ENCODE results near the gene SUSD1. TPM values are rescaled to one million over a fixed set of nuclear protein-coding genes. Genes with fewer than 3 reads are reported as not detected.
"Not testable (repeated sequence)": the region's sequence is repeated elsewhere in the genome, so short reads cannot be mapped to it uniquely, and the experiment has no call there.

The SUSD1 gene
- total RNA-seq = 10 to 100 TPM; 22.9 to 27.4 TPM
- long read RNA-seq, transcript SUSD1-204 (17 exons, 3,124 nt) = major isoform, 9 of 20 reads
- long read RNA-seq, partial matches to known transcripts = 4 of 20 reads
- long read RNA-seq, other reads (novel, unspliced or antisense) = 7 of 20 reads

DNA sequence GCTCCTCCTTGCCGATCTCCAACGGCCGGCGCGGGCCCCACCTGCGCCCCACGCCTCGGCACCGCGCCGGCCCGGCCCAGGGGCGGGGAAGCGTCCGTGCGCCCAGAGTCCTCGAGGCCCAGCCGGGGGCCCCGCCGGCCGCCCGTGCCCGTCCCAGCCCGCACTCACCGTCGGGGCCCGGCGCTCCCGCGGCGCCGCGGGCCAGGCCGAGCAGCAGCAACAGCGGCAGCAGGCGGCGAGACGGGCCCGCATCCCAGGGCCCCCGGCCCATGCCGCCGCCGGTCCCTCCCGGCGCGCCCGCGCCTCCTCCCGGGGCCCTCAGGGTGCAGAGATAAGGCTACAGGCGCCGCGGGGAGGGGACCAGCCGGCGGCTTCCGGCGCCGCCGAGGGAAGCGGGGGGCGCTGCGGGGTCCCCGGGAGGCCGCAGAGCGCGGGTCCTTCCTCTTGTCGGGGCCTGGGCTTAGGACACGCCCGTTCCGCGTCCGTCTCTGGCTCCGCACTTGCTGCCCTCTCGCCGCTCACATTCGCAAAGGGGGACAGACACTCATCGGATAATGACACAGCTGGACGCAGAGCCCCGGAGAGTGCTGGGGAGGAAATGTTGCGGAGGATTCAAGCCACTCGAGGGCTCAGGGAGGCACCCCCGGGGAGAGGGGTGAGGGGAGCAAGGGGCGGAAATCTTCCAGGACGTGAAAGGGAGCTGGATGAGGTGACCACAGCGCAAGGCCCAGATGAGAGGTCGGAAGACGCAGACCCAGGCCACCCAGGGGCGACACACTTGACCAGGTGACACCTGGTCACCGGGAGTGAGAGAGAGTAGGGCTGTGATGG, at the start of gene SUSD1:
SUSD1 (minus strand) TSS at position 333 of the 831 bp plus-strand sequence; CDS start at position 271, 62 bp downstream.
- intact Hi-C loops (cut with DNase I, micrococcal nuclease) = no loop called here
- DNase-seq = peak in 1 of 2 donors; percentile 65
- peak; percentile 45 for ATAC-seq

DNA sequence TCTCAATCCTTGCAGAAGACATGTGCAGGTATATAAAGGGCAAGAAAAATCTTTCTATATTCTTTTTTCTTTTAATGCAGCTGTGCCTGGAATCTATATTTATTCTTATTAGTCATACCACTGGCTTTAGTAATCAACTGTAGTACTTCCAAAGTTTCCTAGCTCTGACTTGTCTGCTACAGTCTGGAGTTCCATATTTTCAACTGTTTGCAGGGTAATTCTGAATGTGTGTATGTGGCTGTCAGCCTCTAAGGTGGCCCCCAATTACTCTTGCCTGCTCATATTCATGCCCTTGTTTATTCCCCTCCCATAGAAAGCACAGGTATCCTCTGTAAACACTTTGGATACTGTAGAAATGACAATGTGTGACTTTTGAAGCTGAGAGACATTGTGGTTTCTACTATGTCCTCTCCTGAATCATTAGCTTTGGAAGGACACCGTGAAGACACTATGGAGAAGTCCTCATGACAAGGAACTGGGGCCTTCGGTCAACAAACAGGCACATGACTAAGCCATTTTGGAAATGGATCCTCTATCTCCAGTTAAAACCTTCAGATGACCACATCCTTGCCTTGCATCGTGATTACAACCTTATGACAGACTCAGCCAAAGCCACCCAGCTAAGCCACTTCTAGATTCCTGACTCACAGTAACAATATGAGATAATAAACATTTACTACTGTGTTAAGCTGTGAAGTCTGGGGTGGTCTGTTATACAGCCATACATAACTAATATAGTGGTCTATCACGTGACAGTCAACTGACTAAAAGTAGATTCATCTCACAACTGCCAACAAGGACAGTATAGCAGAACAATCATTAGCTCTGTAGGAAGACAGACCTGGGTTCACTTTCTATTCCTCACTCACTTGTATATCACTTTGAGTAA, 49.5 kb upstream of the SUSD1 start:
- intact Hi-C loops (cut with DNase I, micrococcal nuclease) = no loop called here
- no peak for ATAC-seq

DNA sequence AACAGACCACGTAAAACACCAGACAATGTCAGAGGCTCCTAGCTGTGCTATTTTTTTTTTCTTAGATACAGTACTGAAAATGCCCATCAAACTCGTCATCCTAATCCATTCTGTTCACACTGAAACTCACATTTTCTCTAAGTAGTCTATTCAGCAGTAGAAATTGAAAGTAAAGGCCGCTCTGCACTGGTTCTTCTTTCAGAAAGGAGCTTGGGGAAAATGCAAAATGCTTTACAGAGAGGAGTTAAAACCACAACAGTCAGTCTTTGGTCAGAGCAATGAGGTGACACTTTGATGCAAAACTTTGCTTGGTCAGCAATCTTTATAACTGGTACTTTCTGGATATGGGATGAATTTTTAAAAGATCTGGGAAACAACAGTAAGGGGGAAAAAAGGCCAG, 43.8 kb upstream of the SUSD1 start:
- no peak for ATAC-seq
- DNase-seq = no peak
- intact Hi-C loops (cut with DNase I, micrococcal nuclease) = no loop called here

More for the DNA sequence above, 49.5 kb upstream of the SUSD1 start:
- no peak for DNase-seq

DNA sequence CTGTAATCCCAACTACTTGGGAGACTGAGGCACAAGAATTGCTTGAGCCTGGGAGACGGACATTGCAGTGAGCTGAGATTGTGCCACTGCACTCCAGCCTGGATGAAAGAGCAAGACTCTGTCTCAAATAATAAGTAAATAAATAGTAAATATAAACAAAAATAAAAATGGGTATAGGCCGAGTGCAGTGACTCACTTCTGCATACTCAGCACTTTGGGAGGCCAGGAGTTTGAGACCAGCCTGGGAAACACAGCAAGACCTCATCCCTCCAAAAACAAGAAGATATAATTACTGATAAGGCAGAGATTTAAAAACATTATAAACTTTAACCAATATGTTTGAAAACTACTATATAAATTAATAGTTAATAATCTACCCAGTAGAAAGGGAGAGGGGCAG, 37.8 kb upstream of the SUSD1 start:
- DNase-seq = no peak
- ATAC-seq = no peak
- intact Hi-C loops (cut with DNase I, micrococcal nuclease) = no loop called here

DNA sequence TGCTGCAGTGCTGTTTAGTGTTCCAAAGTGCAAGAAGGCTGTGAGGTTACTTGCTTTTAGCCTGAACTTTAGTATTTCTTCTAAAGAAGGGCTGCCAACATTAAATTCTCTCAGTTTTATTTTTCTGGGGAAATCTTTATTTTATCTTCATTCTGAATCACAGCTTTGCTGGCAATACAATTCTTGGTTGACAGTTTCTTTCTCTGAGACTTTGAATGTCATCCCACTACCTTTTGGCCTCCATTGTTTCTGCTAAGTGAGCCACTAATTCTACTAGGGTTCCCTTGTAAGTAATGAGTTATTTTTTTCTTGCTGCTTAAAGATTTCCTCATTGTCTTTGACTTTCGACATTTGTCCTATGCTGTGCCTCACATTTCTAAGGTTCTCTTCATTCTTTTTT, 32.4 kb upstream of the SUSD1 start:
- DNase-seq (no peak), ATAC-seq (no peak)
- intact Hi-C loops (cut with DNase I, micrococcal nuclease) = no loop called here

DNA sequence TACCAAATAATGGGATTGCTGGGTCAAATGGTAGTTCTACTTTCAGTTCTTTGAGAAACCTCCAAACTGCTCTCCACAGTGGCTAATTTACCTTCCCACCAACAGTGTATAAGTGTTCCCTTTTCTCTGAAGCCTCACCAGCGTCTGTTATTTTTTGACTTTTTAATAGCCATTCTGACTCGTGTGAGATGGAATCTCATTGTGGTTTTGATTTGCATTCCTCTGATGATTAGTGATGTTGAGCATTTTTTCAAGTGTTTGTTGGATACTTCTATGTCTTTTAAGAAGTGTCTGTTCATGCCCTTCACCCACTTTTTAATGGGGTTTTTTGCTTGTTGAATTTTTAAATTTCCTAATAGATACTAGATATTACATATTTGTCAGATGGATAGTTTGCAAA, 28.4 kb upstream of the SUSD1 start:
- no peak for DNase-seq
- intact Hi-C loops (cut with DNase I, micrococcal nuclease) = no loop called here
- no peak for ATAC-seq

DNA sequence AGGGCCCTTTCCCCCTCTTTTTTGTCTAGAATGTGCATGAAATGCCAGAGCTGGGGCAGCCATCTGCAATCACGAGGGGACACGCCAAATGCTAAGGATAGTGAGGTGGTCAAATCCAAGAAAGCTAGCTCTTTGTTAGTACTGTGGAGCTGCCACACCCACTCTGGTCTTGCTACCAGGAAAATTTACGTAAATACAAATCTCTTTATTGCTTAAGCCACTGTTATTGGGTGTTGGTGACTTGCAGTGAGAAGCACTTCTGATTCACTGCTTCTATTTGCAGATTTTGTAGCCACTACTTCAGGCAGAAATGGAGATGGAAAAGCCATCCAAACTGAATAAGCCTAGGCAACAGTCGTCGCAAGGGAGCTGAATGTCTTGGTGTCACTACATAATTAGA, 25.6 kb upstream of the SUSD1 start:
- intact Hi-C loops (cut with DNase I, micrococcal nuclease) = no loop called here
- ATAC-seq (peak; percentile 61), DNase-seq (peak in 1 of 2 donors; percentile 27)

DNA sequence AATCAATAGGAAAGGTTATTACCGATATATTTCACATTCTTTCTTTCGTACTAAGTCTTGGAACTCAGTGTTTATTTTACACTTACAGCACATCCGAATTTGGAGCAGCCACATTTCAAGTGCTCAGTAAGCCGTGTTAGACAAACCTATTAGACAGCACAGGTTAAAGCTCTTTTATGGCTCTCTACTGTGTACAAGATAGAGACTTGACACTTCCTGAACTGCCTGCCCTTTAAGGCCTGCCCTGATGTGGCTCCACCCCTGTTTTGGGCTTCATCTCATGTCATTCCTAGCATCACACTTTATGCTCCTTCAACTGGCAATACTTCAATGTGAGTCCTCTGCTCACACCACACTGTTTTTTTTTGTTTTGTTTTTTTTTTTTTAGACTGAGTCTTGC, 23.5 kb upstream of the SUSD1 start:
- DNase-seq (peak; percentile 42 to 52), ATAC-seq (peak; percentile 96)
- intact Hi-C loops (cut with DNase I, micrococcal nuclease) = no loop called here

DNA sequence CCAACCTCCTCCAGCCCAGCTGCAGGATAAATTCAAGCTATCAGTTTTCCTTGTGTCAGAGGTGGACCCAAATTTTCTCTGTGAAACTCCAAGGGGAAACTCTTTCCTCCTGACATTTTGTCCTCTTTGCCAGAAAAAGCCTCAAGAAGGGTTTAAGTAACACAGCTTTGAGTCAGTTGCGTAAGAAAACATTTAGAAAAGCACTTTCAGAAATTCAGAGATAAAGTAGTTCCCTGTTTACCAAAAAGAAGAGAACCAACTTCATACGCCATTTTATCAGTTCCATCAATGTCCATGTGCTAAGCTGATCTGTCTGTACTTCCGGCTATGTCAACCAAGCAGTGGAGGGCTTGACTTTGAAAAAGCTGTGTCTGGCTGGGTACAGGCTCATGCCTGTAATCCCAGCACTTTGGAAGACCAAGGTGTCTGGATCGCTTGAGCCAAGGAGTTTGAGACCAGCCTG, 19.9 kb upstream of the SUSD1 start:
- DNase-seq (no peak), ATAC-seq (no peak)
- intact Hi-C loops (cut with DNase I, micrococcal nuclease) = no loop called here

DNA sequence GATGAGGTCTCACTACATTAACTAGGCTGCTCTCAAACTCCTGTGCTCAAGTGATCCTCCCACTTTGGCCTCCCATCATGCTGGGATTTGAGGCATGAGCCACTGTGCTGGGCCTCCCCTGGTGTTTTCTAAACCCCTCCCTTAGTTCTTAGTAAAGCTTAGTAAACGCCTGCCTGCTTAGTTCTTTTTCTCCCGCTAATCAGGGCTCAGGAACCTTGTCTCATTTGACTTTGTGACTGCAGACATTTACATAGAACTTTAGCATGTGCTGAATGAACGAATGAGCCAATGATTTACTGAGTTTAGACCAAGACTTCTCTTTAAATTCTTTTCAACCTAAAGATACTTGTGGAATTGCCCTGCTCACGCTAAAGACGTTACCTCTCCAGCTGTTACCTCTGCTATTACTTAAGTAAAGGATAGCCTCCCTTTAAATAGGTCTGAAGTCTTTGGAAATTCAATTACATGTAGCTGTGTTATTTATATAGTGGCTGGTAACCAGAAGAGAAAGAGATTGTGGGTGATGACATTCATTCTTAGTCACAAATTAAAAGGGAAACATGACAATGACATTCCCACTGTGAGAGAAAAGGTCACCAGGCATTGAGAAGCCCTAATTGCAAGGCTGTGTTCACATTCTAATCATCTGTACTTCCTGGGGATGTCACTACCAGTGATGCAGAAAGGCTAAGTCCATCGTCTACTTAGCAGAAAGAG, 18.6 kb upstream of the SUSD1 start:
- no peak for DNase-seq
- intact Hi-C loops (cut with DNase I, micrococcal nuclease) = no loop called here
- no peak for ATAC-seq

DNA sequence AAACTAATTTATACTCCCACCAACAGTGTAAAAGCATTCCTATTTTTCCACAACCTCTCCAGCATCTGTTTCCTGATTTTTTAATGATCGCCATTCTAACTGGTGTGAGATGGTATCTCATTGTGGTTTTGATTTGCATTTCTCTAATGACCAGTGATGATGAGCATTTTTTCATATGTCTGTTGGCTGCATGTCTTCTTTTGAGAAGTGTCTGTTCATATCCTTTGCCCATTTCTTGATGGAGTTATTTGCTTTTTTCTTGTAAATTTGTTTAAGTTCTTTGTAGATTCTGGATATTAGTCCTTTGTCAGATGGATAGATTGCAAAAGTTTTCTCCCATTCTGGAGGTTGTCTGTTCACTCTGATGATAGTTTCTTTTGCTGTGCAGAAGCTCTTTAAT, 15.2 kb upstream of the SUSD1 start:
- DNase-seq; ATAC-seq; intact Hi-C loops (cut with DNase I, micrococcal nuclease): not testable (repeated sequence)

DNA sequence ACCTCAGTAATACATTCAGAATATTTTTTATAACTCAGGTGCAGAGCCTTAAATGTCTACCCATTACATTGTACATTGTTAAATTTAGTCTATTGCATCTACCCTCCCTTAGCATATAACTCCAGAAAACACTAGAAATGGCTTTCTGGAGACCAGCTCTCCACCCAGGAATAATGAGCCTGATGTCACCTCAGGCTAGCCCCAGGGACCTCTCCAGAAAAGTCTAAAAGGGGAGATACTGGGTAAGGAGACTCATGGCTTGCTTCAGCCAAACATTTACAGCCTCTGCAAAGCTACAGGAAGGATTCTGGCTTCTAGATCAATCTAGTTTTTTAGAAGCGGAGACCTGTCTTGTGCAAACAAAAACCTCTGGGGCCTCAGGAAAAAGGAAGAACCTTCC, 13.8 kb upstream of the SUSD1 start:
- intact Hi-C loops (cut with DNase I, micrococcal nuclease) = no loop called here

DNA sequence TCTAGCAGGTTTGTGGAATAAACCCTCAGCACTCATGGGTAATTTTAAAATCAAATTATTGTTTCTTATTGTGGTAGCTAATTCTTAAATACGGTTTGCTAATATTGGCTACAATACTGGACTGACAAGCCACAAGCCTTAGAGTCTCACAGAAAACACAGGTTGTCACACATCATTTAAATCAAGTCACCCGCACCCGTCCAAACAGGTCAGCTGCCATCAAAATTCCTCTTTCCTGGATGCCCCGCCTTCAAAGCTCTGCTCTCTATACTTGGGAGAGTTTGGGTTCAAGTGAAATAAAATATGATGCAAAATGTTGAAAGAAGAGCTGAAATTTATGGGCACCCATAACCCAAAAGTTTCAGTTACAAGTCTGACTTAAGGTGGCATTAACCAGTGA, 12.3 kb upstream of the SUSD1 start:
- ATAC-seq (no peak), DNase-seq (no peak)
- intact Hi-C loops (cut with DNase I, micrococcal nuclease) = no loop called here

More for the DNA sequence above, 13.8 kb upstream of the SUSD1 start:
- ATAC-seq (peak; percentile 70), DNase-seq (no peak)

DNA sequence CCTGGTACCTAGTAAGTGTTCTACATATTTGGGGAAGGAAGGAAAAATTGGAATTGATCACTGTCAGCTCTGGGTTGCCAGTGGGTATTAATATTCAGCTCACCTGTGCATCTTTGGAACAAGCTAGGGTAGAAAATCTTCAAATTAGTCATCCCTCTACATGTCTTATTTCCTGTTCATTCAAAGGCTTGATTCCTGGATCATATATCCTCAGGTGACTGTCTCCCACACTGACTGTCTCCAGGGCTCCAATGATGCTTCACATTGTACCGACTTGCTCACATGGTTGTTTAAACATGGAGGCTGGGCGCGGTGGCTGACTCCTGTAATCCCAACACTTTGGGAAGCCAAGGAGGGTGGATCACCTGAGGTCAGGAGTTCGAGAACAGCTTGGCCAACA, 11.6 kb upstream of the SUSD1 start:
- intact Hi-C loops (cut with DNase I, micrococcal nuclease) = no loop called here
- DNase-seq (no peak), ATAC-seq (no peak)

DNA sequence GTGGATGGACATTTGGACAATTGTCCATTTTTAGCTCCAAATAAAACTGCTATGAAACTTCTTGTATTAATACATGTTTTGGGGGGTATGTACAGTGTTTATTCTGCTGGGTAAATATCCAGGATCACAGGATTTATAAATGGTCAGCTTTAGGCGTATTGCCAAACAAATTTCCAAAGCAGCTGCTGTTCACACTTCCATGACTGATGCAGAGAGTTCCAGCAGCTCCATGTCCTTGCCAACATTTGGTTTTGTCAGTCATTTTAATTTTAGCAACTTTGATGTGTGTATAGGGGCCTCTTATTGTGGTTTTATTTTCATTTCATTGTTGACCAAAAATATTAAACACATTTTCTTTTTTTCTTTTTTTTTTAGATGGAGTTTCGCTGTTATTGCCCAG, 9.8 kb upstream of the SUSD1 start:
- intact Hi-C loops (cut with DNase I, micrococcal nuclease) = no loop called here
- DNase-seq = no peak
- ATAC-seq = no peak

DNA sequence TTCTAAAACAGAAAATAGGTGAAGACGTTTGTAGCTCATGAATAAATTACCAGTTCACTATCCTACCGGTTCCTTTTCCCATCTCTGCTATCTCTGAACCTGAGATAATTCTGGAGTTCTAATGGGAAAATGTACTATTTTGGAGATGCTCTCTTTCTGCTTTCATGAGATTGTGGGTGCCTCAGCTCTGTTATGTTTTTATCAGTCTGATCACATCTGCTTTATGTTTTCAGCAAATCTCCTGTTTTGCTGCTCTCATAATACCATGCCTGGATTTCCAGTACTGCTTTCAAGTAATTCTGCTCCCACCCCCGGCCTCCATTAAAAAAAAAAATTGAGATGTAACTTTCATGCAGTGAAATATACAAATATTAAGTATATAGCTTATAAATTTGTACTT, 9.1 kb upstream of the SUSD1 start:
- ATAC-seq (no peak), DNase-seq (no peak)
- intact Hi-C loops (cut with DNase I, micrococcal nuclease) = no loop called here

DNA sequence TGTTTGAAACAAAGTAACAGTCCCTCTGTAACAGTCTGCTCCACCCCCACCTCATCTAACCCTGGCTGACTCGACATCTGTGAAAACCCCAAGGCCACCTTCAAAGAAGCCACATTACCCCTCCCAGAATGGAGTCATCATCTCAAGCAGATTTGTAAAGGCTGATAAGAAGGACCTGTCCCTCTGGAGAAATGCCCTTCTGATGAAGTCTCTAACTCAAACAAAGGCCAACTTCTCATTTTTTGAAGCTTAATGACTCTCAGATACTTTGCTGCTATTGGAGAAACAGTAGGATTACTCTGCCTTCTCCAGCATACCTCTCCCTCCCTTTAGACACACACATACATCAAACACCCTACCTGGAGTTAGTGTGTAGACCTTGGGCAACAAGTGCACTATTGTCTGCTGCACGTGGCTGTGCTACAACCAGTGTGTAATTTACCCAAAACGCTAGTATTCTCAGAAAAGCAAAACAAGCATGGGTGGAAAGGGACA, 5.3 kb upstream of the SUSD1 start:
- DNase-seq (no peak), ATAC-seq (peak; percentile 22)
- intact Hi-C loops (cut with DNase I, micrococcal nuclease) = no loop called here

DNA sequence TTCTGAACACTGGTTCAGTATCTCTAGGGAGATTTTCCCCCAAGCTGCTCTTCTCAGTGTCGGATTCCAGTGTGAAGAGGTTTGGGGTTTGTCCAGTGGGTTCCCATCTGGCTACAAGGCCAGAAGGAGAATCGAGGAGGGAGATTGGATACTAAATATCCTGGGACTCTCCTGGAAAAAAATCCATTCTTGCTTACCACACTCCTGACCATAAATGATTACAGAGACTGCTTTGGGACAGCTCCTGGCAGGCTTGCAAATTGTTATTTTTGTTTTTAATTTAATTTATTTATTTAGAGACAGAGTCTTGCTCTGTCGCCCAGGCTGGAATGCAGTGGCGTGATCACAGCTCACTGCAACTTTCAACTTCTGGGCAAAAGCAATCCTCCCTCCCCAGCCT, 4.7 kb upstream of the SUSD1 start:
- DNase-seq (no peak), ATAC-seq (no peak)
- intact Hi-C loops (cut with DNase I, micrococcal nuclease) = no loop called here

DNA sequence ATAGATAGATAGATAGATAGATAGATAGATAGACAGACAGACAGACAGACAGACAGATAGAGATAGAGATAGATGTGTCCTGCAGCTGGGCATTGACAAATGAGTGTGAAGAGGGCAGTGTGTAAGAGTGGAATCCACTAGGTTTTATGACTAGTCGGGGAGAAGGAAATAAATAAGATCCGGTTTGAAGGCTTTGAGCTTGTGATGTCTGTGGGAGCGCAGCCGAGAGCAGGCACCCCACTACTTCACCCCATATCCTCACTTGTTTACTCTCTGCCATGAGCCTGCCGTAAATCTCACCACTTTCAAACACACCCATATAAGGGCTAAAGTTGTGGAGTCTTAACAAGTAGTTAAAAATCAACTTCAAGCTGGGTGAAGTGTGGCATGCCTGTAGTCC, 1.4 kb upstream of the SUSD1 start:
- ATAC-seq (peak; percentile 46), DNase-seq (peak in 1 of 2 donors; percentile 43)
- intact Hi-C loops (cut with DNase I, micrococcal nuclease) = no loop called here
